Measurements from ENCODE around the gene ADRB1.

The ADRB1 gene

DNA sequence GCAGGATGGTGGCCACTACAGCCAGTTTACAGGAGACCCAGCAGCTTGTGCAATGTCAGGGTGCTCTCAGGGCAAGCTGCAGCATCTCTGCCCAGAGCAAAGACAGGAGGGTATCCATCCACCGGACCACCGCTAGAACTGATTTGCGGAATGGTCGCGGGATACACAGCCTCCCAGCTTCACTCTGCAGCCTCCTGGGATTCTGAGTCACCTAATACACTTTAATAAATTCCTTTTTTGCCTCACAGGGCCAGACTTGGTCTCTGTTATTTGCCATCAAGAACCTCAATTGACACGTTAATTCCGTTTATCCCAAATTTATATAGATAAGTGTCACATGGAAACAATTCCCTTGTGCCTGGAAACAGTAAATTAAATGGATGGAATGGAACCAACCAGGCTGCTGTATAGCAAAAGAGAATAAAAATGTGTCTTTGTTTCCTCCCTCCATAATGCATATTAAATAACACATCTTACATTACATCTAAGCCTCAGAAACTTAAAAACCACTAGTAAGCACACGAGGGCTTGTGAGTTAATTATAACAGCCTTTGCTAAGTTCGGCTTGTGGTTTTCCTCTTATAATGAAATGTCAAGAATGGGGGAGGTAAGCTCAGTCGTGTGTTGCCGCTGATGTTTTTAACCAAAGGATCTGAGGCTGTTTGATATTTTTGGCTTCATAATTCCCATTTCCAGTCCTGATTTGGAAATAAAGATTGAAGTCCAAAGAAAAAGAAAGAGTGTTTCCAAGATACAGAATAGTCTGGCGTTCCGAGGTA is 52.1 kb downstream of the ADRB1 start:
- no peak for DNase-seq
